ENCODE measurements around the gene CLPTM1. TPM values are rescaled to one million over a fixed set of nuclear protein-coding genes. Genes with fewer than 3 reads are reported as not detected.

CLPTM1 gene
- total RNA-seq, 1 donor from 2014 or later: 58.0 TPM

DNA sequence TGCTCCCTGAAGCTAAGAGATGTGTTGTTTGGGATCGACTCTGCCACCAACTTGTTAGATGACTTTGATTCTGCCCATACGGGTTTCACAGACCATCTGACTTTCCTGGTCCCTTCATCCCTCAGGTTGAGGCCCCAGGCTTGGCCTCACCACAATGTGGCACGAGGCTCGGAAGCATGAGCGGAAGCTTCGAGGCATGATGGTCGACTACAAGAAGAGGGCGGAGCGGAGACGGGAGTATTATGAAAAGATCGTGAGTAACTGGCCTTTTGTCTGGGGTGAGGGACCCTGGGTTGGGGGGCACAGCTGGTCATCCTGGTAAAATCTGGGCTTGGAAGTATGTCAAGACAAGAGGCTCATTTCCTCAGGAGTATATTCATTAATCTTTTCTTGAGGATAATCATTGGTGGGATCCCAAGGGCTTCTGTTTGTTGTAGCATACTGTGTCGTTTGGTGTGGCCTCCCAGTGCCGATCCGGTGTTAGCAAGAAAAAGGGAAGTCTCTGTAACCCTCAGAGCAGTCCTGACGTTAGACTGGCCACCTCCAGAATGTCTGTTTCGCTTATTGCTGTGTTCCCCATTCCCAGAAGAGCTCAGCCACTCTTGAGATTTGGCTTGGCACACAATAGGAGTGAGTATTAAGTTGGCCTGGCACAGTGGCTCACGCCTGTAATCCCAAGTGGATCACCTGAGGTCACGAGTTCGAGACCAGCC is 85.0 kb downstream of the CLPTM1 start:
- peaks cover 6% of the 10 kb centered on the region for H3K36me3 ChIP-seq (ENCODE audit: control insufficient read depth, insufficient read depth, low read length)

DNA sequence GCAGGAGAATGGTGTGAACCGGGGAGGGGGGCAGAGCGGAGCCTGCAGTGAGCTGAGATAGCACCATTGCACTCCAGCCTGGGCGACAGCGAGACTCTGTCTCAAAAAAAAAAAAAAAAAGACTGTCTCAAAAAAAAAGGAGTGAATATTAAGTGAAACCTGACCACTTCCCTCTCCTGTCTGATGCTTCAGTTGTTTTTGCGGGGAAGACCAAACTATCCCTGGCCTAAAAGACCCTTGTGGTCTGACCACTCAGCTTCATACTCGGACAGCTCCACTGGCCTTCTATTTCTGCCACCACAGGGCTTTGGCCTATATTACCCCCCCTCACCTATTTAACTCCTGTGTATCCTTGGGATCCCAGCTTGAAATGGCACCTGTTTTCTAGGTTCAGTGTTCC is 85.9 kb downstream of the CLPTM1 start:
- peaks cover 4% of the 10 kb centered on the region for H3K36me3 ChIP-seq (ENCODE audit: control insufficient read depth, insufficient read depth, low read length)
- no peak for DNase-seq (ENCODE audit: low read depth)
- TF ChIP-seq, protein P1, sequence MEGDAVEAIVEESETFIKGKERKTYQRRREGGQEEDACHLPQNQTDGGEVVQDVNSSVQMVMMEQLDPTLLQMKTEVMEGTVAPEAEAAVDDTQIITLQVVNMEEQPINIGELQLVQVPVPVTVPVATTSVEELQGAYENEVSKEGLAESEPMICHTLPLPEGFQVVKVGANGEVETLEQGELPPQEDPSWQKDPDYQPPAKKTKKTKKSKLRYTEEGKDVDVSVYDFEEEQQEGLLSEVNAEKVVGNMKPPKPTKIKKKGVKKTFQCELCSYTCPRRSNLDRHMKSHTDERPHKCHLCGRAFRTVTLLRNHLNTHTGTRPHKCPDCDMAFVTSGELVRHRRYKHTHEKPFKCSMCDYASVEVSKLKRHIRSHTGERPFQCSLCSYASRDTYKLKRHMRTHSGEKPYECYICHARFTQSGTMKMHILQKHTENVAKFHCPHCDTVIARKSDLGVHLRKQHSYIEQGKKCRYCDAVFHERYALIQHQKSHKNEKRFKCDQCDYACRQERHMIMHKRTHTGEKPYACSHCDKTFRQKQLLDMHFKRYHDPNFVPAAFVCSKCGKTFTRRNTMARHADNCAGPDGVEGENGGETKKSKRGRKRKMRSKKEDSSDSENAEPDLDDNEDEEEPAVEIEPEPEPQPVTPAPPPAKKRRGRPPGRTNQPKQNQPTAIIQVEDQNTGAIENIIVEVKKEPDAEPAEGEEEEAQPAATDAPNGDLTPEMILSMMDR (IDR thresholded peaks at IDR 0.05; ENCODE audit: insufficient read depth, low read length, poor library complexity, severe bottlenecking): no peak
- no peaks in the 10 kb centered on the region for H3K27me3 ChIP-seq (ENCODE audit: control insufficient read depth, insufficient read depth, low read length)
- no peak overlapping the region for H3K4me3 ChIP-seq (ENCODE audit: low read depth, low read length)

More for the DNA sequence above, 85.0 kb downstream of the CLPTM1 start:
- TF ChIP-seq, protein P1 (IDR thresholded peaks at IDR 0.05; ENCODE audit: insufficient read depth, low read length, poor library complexity, severe bottlenecking): no peak
- H3K4me3 ChIP-seq (ENCODE audit: low read depth, low read length): peak overlapping the region; percentile 68
- DNase-seq (ENCODE audit: low read depth): no peak
- no peaks in the 10 kb centered on the region for H3K27me3 ChIP-seq (ENCODE audit: control insufficient read depth, insufficient read depth, low read length)

Other genes starting within 250 kb of the CLPTM1 start
- gene BCL3, start 206.7 kb upstream of the CLPTM1 start, total RNA-seq: 16.2 and 19.1 TPM in 2 replicates
- gene CBLC, start 177.5 kb upstream of the CLPTM1 start, total RNA-seq: 8.8 and 9.9 TPM in 2 replicates
- gene BCAM, start 146.3 kb upstream of the CLPTM1 start, total RNA-seq: 27.6 and 29.6 TPM in 2 replicates
- gene NECTIN2, start 109.1 kb upstream of the CLPTM1 start, total RNA-seq: 240 and 243 TPM in 2 replicates
- 65.3 and 73.7 TPM in 2 replicates for gene TOMM40, start 64.1 kb upstream of the CLPTM1 start, total RNA-seq
- 89.0 and 98.1 TPM in 2 replicates for gene APOE, start 49.6 kb upstream of the CLPTM1 start, total RNA-seq
- gene APOC1, start 40.8 kb upstream of the CLPTM1 start, total RNA-seq: 1.9 and 3.5 TPM in 2 replicates
- gene APOC4, start 13.1 kb upstream of the CLPTM1 start, total RNA-seq: not detected in 2 replicates
- gene APOC2, start 9.3 kb upstream of the CLPTM1 start, total RNA-seq: not detected in 2 replicates
- gene RELB, start 46.1 kb downstream of the CLPTM1 start, total RNA-seq: 60.0 and 76.7 TPM in 2 replicates
- 65.7 and 77.9 TPM in 2 replicates for gene CLASRP, start 83.7 kb downstream of the CLPTM1 start, total RNA-seq
- 1.0 and 1.1 TPM in 2 replicates for gene ZNF296, start 121.1 kb downstream of the CLPTM1 start, total RNA-seq
- gene GEMIN7, start 123.9 kb downstream of the CLPTM1 start, total RNA-seq: 50.8 and 63.6 TPM in 2 replicates
- gene PPP1R37, start 137.8 kb downstream of the CLPTM1 start, total RNA-seq: 36.5 and 52.0 TPM in 2 replicates
- gene NKPD1, start 205.6 kb downstream of the CLPTM1 start, total RNA-seq: 0.07 and 0.46 TPM in 2 replicates
- gene TRAPPC6A, start 222.9 kb downstream of the CLPTM1 start, total RNA-seq: 33.8 and 36.4 TPM in 2 replicates
- gene BLOC1S3, start 223.4 kb downstream of the CLPTM1 start, total RNA-seq: 21.9 and 25.0 TPM in 2 replicates

Measured in kidney epithelial cell (primary cell).